ENCODE data around the gene ZBTB4.

ZBTB4 gene

DNA sequence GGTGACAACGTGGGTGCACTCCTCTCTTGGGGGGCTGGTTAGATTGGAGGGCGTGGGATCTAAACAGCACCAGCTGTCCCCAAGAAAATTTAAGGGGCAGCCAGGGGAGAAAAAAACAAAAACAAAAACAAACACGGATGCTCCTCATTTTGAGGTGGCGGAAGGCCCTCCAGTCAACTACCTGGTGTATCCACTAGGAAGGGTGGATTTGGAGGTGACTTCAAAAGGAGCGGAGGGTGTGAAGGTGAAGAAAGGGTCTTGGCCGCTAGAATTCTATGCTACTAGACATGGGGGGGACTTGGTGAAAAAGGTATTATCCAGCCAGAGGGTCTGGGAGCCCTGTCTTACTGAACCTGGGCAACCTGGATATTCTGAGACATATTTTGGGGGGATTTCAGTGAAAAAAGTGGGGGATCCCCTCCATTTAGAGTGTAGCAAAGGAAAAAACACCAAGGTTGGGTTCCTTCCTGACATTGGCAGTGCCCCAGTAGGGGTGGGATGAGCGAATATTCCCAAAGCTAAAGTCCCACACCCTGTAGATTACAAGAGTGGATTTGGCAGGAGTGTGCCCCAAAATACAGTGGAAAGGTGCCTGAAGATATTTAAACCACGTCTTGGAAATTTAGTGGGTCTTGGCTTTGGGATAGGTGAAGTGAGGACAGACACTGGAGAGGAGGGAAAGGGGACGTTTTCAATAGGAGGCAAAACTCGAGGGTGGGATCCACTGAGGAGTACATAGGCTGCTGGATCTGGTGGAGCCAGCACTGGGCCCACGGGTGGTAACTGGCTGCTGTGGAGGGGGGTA, 40.6 kb downstream of the ZBTB4 start:
- no peak for DNase-seq

DNA sequence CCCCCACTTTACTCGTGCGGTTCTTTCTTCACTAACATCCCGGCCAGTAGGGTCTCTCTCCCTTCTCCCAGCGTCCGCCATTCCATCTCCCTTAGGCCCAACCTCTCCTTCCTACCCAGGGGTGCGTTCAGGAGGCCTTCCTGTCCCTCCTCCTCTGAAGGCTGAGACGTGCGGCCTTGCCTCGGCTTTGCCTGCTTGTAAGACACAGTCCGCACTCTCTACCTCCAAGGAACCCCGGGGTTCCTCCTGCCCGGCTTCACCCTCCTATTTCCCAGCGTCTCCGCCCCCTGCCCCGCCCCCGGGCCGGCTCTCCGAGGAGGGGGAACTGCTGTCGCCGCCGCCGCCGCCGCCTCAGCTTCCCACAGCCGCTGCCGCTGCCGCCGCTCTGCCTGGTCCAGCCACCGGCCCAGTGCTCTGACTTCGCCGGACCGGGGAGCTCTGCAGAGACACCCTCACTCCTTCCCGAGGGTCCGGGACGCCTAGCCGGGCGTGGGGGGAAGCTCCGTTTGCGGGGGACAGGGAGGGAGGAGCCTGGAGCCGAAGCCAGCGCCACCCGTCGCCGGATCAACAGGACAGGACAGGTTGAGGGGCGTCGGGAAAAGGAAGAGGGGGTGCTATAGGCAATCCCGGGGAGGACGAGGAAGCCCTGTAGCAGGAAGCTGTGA, 41.3 kb downstream of the ZBTB4 start:
- DNase-seq, result peak in 1 of 2 experiments; percentile 20

DNA sequence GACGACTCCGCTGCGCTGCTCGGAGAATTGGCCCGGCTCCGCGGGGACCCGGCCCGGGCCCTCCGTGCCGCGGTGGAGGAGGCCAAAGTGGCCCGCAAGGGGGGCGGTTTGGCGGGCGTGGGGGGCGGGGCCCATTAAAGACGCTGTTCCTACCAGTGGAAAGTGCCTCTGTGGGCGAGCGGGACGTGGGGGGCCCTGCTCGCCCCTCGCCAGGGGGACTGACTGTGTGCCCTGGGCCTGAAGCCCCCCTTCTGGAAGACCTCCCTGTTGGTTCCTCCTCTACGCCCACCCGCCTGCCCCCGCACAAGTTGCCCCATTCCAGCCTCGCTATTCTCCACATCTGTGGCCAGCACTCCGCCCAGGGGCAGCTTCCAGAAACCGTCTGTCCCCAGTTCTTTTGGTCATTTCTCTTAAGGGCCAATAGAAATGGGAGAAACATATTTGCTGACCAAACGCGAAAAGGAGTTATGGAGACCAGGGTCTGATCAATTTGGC, 42.0 kb downstream of the ZBTB4 start:
- no peak for DNase-seq

DNA sequence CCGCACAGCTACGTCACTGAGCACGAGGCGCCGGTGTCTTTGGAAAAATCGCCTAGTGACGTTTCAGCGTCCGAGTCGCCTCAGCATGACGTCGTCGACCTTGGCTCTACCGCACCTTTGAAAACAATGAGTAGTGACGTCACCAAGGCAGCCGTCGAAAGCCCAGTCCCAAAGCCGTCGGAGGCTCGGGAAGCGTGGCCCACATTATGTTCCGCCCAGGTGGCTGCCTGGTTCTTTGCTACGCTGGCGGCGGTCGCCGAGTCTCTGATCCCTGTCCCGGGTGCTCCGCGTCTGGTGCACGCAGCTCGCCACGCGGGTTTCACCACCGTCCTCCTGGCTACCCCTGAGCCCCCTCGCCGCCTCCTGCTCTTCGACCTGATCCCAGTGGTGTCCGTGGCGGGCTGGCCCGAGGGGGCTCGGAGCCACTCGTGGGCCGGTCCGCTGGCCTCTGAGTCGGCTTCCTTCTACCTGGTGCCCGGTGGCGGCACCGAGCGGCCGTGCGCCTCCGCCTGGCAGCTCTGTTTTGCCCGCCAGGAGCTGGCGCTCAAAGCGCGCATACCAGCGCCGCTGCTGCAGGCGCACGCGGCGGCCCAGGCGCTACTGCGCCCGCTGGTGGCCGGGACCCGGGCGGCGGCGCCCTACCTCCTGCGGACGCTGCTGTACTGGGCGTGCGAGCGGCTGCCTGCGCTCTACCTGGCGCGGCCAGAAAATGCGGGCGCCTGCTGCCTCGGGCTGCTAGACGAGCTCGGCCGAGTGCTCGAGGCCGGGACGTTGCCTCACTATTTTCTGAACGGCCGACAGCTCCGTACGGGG, 42.7 kb downstream of the ZBTB4 start:
- peak; percentile 23 to 51 for DNase-seq

DNA sequence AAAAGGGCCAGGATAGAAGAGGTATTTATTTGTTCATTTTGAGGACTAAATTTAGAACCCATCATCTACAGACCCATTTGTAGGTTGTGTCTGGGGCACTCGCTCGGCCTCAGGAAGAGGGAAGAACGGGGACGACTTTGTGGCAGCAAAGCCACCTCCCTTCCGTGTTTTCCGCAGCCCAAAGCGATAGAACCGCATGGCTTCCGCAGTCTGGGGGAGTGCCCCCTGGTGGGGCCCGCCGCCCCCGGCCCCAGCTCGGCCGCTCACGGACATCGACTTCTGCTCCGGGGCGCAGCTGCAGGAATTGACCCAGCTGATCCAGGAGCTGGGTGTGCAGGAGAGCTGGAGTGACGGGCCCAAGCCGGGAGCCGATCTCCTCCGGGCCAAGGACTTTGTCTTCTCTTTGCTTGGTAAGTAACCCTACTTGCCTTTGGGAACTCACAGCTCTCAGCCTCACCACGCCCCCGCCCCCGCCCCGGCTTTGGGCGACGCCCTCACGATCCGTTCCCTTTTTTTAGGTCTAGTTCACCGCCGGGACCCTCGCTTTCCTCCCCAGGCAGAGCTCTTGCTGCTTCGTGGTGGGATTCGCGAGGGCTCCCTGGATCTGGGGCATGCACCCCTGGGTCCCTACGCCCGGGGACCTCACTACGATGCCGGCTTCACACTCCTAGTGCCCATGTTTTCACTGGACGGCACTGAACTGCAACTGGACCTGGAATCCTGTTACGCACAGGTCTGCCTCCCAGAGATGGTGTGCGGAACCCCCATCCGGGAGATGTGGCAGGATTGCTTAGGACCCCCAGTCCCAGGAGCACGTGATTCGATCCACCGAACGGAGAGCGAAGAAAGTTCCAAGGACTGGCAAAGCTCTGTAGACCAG, 43.5 kb downstream of the ZBTB4 start:
- no peak for DNase-seq

DNA sequence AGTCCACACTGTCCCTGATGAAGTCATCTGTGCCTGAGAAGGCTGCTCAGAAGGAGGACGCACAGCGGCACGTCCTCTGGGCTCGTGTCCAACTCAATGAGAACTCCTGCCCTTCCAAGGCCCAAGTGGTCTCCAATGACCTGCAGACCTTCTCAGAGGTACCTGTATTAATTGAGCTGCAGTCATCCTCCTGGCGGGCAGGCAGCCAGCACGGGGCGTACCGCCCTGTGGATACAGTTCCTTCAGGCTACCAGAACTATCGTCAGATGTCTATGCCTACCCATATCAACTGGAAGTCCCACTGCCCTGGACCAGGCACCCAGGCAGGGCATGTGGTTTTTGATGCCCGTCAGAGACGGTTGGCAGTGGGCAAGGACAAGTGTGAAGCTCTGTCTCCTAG, 47.1 kb downstream of the ZBTB4 start:
- DNase-seq, result no peak

DNA sequence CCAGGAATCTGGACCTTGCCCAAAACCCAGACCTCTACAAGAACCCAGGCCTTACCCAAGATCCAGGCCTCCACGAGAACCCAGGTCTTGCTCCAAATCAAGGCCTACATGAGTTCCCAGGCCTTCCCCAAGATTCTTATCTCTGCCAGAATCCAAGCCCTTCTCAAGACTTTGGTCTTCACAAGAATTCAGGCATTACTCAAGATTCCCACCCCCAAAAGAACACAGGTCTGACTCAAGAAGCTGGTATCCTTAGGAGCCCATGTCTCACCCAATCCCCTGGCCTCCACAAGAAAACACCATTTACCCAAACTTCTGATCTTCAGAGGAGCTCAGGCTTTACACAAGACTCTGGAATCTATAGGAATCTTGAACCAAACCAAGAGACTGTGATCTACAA, 48.2 kb downstream of the ZBTB4 start:
- DNase-seq, result no peak

DNA sequence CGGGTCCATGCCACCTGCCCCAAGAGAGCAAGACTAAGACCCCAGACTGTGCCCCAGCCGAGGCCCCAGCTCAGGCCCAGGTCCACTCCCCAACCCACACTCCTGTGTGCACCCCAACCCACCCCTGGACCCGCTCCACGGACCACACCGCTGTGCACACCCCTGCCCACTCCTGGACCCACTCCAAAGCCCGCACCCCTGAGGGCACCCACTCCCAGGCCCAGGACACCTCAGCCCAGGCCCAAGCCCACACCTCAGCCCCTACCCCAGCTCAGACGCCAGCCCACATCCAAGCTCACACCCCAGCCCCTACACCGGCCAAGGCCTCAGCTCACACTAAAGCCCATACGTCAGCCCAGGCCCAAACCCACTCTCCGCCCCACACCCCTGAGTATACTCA, 49.7 kb downstream of the ZBTB4 start:
- DNase-seq, result no peak

DNA sequence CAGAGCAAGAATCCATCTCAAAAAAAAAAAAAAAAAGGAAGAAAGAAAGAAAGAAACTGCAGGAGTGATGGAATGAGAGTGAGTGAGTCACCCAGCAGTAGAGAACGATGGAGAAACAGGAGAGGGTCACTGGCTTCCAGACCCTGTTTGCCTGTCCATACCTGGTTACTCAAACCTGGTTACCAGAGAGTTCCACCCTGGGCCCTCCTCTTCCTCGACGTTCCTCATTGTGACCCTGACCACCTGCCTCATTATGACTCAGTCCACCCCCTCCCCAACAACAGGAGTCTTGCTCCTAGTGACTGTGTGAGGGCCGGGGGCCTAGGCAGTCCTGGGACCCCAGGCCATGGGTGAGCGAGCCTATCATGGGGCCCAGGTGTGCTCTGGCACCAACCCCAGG, 50.9 kb downstream of the ZBTB4 start, which contains the start of gene SPEM3:
SPEM3 (plus strand) TSS at position 301 of the 400 bp plus-strand sequence; CDS start at position 347, 46 bp downstream.
- DNase-seq, result no peak

DNA sequence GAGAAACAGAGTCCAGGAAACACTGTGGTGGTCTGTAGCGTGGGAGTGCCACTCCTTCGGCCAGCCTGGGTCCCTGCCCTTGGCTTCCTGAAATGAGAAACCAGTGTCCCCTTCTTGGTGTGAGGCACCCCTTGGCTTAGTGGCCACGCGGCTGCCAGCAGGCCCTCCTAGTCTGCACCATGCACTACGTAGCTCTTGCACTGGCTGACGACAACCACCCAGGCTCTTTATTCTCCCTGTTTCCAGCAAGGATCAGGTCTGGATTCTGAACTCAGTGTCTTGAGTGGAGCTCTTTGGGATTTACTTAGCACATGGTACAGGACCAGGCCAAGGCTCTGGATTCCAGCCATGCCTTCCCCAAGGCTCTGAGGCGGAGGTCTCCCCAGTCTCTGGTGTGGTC, 51.9 kb downstream of the ZBTB4 start:
- no peak for DNase-seq

DNA sequence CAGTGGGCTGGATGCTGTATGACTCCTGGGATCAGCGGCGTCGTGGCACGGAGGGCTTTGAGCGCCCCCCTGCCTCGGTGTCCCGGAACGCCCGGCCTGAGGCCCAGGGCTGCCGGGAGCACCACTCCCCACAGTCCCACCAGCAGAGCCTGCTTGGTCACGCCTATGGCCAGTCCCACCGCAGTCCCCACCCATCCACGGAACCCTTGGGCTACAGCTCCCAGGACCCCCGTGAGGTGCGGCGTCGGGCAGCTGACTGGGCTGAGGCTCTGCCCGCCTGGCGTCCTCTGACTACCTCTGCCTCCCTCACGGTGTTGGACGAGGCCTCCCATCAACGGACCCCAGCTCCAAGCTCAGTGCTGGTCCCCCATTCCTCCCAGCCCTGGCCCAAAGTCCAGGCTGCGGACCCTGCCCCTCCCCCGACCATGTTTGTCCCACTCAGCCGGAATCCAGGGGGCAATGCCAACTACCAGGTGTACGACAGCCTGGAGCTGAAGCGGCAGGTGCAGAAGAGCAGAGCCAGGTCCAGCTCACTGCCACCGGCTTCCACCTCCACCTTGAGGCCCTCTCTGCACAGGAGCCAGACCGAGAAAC, 52.4 kb downstream of the ZBTB4 start:
- DNase-seq, result no peak

DNA sequence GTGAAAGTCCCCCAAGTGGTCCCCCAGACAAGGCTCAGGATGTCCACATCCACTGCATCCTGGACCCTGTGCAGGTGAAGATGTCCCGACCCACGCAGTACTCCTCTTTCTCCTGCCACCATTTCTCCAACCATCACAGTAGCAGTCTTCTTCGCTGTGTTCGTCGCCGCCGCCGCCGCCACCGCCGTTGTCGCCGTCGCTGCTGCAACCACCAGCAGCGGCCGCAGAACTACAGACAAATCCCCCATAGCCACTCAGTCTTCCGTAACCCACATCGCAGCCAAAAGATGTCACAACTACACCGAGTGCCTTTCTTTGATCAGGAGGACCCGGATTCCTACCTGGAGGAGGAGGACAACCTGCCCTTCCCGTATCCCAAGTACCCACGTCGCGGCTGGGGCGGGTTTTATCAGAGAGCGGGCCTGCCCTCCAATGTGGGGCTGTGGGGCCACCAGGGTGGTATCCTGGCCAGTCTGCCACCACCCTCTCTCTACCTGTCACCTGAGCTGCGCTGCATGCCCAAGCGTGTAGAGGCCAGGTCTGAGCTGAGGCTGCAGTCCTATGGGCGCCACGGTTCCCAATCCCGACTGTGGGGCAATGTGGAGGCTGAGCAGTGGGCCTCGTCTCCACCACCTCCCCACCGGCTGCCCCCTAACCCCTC, 53.1 kb downstream of the ZBTB4 start:
- DNase-seq, result no peak

DNA sequence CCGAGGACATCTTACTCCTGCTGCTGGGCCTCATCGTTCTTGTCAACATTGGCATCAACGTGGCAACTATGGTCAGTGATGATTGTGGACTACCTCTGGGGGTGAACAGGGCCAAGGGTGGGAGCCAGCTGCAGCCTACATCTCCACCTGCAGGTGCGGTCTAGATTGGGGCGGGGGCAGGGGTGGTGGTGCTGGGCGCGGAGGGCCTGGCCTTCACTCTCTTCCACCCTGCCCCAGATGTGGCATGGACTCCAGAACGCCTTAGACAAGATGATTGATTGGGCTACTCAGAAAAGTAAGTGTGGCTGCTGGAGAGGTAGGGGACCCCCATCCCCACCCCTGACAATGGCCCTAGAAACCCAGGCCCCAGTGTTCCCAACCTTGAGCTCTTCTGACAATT, 53.7 kb downstream of the ZBTB4 start:
- DNase-seq, result no peak

DNA sequence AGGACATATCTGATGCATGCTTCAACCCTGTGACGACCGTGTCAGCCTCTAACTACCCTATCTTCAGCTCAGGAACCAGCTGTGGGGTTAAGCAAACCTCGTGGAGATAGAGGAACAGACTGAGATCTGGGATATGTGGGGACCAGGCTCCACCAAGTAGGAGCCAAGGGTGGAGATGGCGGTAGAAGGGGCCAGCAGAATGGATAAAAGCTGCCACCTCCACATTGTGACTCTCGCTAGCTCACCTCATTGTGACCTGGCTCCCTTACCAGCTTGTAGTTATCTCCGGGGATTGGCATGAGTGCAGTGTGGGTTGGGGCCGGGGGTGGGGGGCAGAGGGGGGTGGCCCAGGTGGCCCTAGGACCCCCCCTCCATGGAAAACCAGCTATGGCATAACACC, 54.1 kb downstream of the ZBTB4 start, which contains the start of gene SPEM2:
SPEM2 (plus strand) TSS at position 301 of the 400 bp plus-strand sequence; CDS start at position 374, 73 bp downstream.
- DNase-seq, result no peak

DNA sequence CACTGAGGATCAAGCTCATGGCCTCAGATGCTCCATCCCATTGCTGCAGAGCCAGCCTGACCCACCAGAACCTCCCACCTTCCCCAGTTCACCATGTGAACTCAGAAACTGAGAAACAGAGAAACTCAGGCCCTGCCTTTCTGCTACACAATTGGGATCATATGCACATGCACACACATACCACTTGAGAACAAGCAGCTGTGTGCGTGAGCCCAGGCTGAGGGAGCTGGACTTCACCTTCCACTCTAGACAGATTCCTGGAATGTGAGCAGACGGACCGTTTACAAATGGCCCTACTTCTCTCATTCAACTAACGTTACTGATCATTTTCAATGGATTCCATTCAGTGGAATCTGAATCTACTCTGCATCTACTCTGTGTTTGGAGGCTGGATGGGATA, 55.8 kb downstream of the ZBTB4 start:
- no peak for DNase-seq

DNA sequence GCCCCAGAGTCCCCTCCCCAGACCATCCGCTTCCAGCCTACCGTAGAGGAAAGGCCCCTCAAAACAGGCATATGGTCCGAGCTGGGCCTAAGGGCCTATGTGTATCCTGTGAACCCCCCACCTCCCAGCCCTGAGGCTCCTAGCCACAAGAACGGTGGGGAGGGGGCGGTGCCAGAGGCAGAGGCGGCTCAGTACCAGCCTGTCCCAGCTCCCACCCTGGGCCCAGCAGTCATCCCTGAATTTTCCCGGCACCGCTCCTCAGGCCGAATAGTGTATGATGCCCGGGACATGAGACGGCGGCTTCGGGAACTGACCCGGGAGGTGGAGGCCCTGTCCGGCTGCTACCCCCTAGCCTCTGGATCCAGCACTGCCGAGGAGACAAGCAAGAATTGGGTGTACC, 58.2 kb downstream of the ZBTB4 start:
- no peak for DNase-seq

DNA sequence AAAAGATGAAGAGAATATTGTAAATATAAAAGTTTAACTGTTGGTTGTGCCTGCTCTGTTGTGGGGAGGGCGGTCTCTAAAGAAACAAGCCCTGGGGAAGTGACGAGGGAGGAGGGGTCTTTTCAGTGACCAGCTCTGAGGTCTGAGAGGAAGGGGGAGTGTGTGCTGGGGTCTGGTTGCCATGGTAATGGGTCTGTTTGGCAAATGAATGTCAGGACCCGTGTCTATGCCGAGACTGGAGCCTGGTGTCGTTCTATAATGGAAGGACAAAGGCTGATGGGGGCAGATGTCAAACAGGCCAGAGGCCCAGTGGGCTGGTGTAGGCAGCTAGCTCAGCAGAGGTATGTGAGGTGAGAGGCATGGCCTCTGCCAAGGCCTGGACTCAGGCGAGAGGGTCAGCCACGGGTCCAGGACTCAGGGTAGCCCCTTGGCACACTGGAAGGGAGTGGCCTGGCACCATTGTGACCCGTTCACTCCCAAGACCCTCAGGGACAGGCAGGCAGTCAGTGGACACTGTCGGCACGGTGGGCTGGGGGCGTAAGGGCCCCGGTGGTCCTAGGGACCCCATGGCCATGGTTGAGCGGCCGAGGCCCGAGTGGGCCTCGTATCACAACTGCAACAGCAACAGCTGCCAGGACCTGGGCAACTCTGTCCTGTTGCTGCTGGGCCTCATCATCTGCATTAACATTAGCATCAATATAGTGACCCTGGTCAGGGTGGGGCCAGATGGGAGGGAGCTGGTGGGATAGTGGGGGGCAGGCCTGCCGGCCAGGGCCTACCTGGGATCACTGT, 59.4 kb downstream of the ZBTB4 start, which contains the start of gene SPEM1:
SPEM1 (plus strand) TSS at position 506 of the 792 bp plus-strand sequence; CDS start at position 567, 61 bp downstream.
- no peak for DNase-seq

DNA sequence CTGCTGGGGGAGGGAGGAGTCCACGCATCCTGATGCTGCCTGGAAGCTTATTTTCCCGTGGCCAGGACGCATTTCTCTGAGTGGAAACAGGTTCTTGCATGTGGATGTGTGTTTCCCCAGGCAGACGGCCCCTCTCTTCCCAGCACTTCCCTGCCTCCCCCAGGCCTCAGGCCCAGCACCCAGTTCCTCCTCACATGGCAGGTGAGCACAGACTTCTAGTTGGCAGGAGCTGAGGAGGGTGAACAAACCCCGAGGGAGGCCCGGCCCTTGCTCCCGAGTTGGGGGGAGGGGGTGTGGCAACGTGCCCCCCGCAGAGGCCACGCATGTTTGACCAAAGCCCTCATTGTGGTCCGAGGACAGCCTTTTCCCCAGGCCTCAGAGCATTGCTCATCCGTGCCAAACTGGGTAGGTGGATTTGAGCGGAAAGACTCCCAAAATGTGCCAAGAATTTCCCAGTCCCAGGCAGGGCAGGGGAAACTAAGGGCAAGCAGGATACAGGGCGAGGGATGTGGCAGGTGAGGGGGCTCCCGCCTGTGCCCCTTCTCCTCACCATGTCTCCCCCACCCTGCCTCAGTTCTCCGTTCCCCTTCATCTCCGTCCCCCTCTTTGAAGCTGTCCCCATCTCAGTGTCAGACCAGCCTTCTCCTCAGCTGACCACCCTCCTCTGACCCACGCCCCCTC, 60.8 kb downstream of the ZBTB4 start:
- no peak for DNase-seq

DNA sequence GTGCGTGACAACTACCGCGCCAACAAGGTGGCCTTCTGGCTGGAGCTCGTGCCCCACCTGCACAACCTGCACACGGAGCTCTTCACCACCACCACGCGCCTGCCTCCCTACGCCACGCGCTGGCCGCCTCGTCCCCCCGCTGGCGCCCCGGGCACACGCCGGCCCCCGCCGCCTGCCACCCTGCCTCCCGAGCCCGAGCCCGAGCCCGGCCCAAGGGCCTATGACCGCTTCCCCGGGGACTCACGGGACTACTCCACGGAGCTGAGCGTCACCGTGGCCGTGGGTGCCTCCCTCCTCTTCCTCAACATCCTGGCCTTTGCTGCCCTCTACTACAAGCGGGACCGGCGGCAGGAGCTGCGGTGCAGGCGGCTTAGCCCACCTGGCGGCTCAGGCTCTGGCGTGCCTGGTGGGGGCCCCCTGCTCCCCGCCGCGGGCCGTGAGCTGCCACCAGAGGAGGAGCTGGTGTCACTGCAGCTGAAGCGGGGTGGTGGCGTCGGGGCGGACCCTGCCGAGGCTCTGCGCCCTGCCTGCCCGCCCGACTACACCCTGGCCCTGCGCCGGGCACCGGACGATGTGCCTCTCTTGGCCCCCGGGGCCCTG, 62.3 kb downstream of the ZBTB4 start:
- DNase-seq, result no peak
